ENCODE measurements around the gene RNU1-3.
"Not testable (repeated sequence)": the region's sequence is repeated elsewhere in the genome, so short reads cannot be mapped to it uniquely, and the experiment has no call there.

- TF ChIP-seq CTCF, POLR2A (IDR thresholded peaks at IDR 0.05): not testable (repeated sequence)
Measured at GRCh38 chr1:16706302-16706701, 39.6 kb upstream of the RNU1-3 start.

All from uterus (tissue), 2 donors.